GM21576 (cell line): Measurements from ENCODE around the gene TEX38.
"Not testable (repeated sequence)": the region's sequence is repeated elsewhere in the genome, so short reads cannot be mapped to it uniquely, and the experiment has no call there.

Source experiments
- ATAC-seq: cut with Tn5 transposase; IDR thresholded peaks from one replicate; pipeline ENCODE4 v1.9.1; 2021; ENCODE audit warnings: mild to moderate bottlenecking, moderate library complexity; ENCODE audit not compliant: unreplicated experiment

The TEX38 gene

GRCh38 chr1:46671554-46671953 is at the start of gene TEX38:
TEX38 (plus strand) TSS chr1:46671854; CDS start chr1:46671935, 81 bp downstream.
- no peak for ATAC-seq

DNA sequence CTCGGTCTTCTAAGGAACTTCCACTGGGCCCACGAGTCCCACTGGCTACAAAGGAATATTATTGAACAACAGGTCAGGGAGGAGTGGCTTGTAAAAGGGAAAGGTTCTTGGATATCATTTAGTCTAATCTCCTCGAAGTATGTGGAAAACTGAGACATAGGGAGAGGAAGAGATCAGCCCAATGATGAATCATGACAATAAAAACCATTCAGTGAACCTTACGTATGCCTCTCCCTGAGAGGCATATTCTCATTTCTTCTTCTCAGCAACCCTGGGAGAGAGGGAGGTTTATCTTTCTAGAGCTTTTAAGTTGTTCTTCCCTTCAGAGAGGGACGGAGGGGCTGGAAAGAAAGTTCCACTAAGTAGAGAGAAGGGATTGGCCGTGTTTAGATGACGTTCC is 49.7 kb upstream of the TEX38 start:
- ATAC-seq = no peak

DNA sequence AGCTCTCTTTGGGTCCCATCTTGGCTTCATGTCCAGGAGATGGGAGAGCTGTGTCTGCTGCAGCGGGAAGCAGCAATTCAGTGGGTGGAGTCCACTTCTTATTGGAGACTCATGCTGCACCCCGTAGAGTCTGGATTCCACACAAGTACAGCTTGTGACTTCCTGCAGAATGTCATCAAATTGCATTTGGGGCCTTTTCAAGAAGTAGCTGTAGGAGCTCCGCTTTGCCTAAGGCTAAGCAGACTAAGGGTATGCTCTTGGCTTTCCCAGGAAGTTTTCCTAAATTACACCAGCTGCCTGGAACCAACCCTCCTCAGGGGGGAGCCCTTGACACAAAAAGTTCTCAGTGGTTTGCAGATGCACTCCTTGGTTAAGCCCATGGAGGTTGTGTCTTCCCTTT is 49.3 kb upstream of the TEX38 start:
- no peak for ATAC-seq

- no peak for ATAC-seq
These were observed 47.7 kb upstream of the TEX38 start for GRCh38 chr1:46623743-46624644.

DNA sequence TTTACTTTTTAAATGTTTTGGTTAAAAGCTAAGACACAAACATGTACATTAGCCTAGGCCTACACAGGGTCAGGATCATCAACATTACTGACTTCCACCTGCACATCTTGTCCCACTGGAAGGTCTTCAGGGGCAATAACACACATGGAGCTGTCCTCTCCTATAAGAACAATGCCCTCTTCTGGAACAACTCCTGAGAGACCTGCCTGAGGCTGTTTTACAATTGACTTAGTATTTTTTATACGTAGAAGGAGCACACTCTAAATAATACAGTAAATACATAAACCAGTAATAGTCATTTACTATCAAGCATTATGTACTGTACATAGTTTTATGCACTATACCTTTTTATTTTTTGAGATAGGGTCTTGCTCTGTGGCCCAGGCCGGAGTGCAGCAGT is 40.9 kb upstream of the TEX38 start:
- no peak for ATAC-seq

DNA sequence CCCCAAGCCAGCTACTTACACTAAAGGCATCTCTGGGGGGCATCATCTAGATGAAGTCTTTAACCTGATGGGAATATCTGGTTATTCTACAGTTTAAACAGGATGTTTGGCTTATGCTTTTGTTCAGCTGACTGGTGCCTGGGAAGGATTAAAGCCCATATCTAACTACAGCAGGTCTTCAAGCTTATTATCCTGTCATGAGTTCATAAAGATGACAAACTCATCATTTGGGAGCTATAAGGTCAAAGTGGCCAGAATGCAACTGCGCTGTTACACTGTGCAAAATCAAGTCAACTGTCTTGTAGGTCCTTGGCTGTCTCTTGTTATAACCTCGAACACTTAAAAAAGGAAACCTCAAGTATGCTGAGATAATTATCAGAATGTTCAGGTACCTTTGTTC is 36.4 kb upstream of the TEX38 start:
- no peak for ATAC-seq

DNA sequence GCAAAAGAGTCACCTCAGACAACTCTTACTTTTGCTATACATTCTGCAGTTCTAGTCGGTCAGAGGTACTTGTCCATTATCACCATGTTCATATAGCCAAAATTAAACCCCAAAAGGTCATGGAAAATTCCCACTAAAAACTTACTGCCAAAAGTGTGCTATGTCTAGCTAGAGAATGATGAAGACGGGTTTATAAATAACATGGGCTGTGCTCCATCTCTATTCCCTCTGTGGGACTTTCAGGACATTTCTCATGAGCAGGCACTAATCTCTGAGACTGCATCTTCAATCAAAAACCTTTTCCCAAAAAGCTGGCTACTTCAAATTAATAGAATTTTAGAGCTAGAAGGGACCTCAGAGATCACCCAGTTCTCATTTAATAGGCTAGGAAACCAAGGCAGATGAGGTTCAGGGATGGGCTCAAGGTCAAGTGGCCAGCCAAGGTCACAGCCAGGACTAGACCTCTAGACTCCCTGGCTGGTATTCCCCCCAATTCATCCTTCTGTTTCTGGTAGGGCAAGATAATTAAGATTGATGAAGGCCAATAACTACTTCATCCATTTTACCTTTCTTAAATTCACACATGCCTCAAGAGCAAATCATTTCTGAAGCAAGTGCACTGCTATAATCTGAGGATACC is 34.1 kb upstream of the TEX38 start:
- no peak for ATAC-seq

DNA sequence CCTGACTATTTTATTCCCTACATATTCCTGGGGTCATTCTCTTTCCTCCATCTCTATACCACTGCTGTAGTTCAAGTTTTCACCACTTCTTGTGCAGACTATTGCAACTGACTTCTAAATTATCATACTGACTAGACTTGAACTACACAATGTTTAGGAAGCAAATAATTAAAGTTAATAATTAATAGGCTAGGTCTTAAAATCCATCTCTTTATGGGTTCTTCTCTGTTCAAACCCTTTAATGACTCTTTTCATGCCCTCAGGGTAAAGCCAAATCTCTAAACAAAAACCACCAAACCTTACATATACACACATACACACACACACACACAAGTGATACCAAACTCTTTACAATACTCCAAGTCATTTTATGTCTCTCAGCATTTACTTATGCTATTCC is 32.7 kb upstream of the TEX38 start:
- no peak for ATAC-seq

- ATAC-seq = no peak
These were observed 32.1 kb upstream of the TEX38 start for GRCh38 chr1:46639547-46639946.

DNA sequence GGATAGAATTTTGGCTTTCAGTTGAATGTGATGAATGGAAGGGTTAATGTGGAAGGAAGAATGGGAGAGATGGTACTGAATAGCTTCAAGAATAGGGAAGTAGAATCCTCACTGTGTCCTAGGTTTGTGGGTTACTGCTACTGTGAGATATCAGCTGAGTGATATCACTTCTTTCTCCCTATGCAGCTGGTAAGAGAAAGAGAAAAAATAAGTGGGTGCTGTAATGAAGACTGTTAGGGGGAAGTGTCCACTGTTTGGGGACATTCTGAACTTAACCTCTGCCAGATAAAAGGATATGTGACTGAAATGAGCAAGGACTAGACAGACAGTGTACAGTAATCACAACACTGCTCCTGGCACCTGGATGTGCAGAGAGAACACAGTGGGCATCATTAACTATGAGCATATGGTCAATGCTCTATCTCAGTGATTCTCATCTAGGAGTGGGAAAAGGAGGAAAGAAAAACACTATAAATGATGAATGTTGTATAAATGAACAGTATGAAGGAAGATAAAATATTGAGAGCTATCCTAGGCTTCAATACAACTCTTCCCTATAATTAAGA is 29.5 kb upstream of the TEX38 start:
- no peak for ATAC-seq

DNA sequence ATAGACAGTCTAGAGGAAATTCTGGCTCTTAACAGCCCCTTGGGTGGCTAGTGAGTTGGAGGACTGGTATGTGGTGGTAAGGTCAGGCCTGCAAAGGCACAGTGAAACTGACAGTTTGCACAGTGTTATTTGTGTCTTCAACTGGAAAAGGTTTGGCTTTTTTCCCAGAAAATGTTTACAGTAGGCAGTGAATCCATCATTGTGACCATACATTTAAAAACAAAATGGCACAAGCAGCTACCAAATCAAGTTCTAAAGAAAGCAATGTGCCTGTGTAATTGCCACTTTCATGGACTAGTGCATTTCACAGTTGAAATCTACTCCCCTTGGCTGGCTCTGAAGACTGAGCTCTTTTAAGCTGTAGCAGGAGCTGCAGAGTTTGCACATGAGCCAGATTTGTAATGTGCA is 28.3 kb upstream of the TEX38 start:
- no peak for ATAC-seq

DNA sequence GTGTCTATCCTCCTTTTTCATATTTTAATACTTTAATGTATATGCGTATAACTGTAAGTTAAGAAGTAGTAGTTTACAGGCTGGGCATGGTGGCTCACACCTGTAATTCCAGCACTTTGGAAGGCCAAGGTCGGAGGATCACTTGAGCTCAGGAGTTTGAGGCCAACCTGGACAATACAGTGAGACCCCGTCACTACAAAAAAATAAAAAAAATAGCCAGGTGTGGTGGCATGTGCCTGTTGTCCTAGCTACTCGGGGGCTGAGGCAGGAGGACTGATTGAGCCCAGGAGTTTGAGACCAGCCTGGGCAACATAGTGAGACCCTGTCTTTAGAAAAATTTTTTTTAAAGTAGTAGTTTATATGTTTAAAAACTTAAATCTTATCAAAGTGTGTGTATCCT is 25.8 kb upstream of the TEX38 start:
- ATAC-seq = no peak

DNA sequence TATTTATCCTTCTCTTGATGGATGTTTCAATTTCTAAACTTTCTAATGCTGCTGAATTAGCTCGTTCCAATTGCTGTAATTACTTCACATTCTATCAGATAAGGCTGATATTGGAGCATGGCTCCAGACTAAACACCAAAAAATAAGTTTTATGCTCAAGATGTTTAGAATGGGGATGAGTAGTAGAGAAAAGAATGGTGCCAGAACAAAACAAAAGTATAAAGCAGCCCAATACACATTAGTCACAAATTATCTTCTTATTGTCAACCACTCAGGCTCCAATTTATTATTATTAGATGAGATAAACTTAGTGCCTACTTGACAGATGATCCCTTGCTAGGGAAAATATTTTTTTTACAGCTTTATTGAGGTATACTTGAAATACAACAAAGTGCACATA is 25.3 kb upstream of the TEX38 start:
- no peak for ATAC-seq

DNA sequence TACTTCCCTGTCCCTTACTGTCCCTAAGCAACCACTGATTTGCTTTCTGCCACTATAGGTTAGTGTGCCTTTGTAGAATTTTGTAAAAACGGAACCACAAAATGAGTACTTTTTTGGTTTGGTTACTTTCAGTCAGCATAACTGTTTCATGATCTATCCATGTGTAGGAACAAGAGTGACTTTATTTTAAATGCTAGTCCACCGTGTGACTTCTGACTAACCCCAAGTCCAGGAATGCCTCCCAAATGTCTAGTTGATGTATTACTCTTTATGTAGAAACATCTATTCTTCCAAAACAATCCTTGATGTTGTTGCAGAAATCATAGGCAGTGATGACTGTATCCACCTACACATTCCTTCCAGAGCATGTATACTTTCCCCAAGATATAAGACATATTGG is 24.8 kb upstream of the TEX38 start:
- ATAC-seq = no peak

- no peak for ATAC-seq
These were observed 24.0 kb upstream of the TEX38 start for GRCh38 chr1:46647611-46648010.

DNA sequence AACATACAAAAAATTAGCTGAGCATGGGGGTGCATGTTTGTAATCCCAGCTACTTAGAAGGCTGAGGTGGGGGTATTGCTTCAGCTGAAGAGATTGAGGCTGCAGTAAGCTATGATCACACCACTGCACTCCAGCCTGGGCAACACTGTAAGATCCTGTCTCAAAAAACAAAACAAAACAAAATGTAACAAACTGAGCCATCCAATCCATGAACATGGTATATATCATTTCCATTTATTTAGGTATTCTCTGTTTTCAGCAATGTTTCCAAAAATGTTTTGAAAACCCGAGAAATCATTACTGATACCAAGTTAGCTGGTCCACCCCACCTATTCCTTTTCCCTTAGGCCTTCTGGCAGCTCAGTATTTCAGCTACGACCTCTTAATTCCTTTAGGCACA is 21.9 kb upstream of the TEX38 start:
- no peak for ATAC-seq

DNA sequence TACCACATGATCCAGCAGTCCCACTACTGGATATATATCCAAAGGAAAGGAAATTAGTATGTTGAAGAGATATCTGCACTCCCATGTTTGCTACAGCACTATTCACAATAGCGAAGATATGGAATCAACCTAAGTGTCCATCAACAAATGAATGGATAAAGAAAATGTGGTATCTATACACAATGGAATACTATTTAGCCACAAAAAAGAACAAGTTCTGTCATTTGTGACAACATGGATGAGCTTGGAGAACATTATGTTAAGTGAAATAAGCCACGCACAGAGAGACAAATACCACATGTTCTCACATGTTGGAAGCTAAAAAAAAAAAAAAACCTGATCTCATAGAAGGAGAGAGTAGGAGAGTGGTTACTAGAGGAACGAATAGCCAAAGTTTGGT is 21.2 kb upstream of the TEX38 start:
- no peak for ATAC-seq

- not testable (repeated sequence) for ATAC-seq
These were observed 20.5 kb upstream of the TEX38 start for GRCh38 chr1:46651152-46651551.

DNA sequence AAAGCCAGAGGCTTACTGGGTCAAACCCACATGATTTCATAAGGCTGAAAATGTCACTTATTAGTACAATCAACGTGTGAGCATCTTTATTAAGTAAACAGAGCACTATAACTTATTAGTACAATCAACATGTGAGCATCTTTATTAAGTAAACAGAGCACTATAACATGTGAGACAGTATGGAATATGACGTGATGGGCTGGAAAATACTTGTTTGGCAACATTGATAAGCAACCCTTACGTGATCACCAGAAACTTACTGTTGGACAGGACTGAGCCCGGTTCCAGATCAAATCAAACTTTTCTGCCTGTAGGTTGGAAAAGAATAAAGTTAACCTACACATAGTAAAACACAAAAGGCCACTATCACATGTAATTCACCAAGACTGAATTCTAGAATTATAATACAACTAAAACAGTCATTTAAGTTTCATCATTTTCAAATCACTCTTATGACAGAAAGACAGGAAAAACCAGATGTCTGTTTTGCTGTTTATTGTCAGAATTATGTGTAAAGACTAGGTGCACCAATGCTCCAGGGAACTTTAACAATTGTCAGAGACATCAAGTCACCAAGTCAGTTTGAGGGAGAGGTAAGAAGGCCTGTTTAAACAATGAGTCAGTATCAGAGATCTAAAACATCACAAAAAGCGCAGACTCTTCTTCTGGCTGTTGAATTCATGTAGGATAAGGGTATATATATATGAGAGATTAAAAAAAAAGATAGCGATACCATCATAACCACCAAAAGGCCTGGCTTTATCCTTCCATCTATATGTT is 19.1 kb upstream of the TEX38 start:
- no peak for ATAC-seq

- no peak for ATAC-seq
These were observed 18.2 kb upstream of the TEX38 start for GRCh38 chr1:46653405-46653958.

GRCh38 chr1:46654012-46654411 is 17.6 kb upstream of the TEX38 start:
- no peak for ATAC-seq
